H9 (cell line): ENCODE data around the gene IDH2. TPM values are rescaled to one million over a fixed set of nuclear protein-coding genes. Genes with fewer than 3 reads are reported as not detected.

ENCODE experiments used
- DNase-seq: peaks from one replicate; pipeline ENCODE4 v3.0.0-alpha.2; 2017
- H2AFZ ChIP-seq: one replicate; pipeline ENCODE4 v1.6.1; 2013; ENCODE audit warnings: mild to moderate bottlenecking, low read length, control low read depth, moderate library complexity
- H2AK5ac ChIP-seq: 2 replicates; pipeline ENCODE4 v1.6.1; 2013; ENCODE audit warnings: low read length, control low read depth, mixed read lengths; ENCODE audit not compliant: insufficient read length
- H2BK120ac ChIP-seq: one replicate; pipeline ENCODE4 v1.6.1; 2013; ENCODE audit warnings: low read depth, mild to moderate bottlenecking, low read length, control low read depth, inconsistent platforms; ENCODE audit not compliant: poor library complexity, severe bottlenecking
- H2BK12ac ChIP-seq: 2 replicates; pipeline ENCODE4 v1.6.1; 2013; ENCODE audit warnings: low read length, control low read depth, mixed read lengths, low read depth; ENCODE audit not compliant: insufficient read length
- H2BK15ac ChIP-seq: 2 replicates; pipeline ENCODE4 v1.6.1; 2013; ENCODE audit warnings: low read depth, low read length, control low read depth
- H2BK20ac ChIP-seq: one replicate; pipeline ENCODE4 v1.6.1; 2013; ENCODE audit warnings: low read depth, mild to moderate bottlenecking, low read length, control low read depth, inconsistent platforms; ENCODE audit not compliant: poor library complexity, severe bottlenecking
- H2BK5ac ChIP-seq: 2 replicates; pipeline ENCODE4 v1.6.1; 2013; ENCODE audit warnings: low read length, control low read depth, mixed read lengths; ENCODE audit not compliant: insufficient read length
- H3K14ac ChIP-seq: 2 replicates; pipeline ENCODE4 v1.6.1; 2013; ENCODE audit warnings: low read length, control low read depth; ENCODE audit not compliant: insufficient read depth
- H3K18ac ChIP-seq: 2 replicates; pipeline ENCODE4 v1.6.1; 2013; ENCODE audit warnings: low read depth, mild to moderate bottlenecking, mixed read lengths, low read length, control low read depth; ENCODE audit not compliant: insufficient read length
- H3K23ac ChIP-seq: 2 replicates; pipeline ENCODE4 v1.6.1; 2013; ENCODE audit warnings: low read length, control low read depth, mixed read lengths, low read depth; ENCODE audit not compliant: insufficient read length
- H3K23me2 ChIP-seq: 2 replicates; pipeline ENCODE4 v1.6.1; 2013; ENCODE audit warnings: low read depth, mild to moderate bottlenecking, mixed read lengths, low read length, control low read depth; ENCODE audit not compliant: insufficient read length, poor library complexity, severe bottlenecking
- H3K27ac ChIP-seq: 2 replicates; pipeline ENCODE4 v1.5.1; 2013; ENCODE audit warnings: low read length, control low read depth, mixed read lengths, low read depth; ENCODE audit not compliant: insufficient read length
- H3K27me3 ChIP-seq: 2 replicates; pipeline ENCODE4 v1.6.1; 2013; ENCODE audit warnings: low read length, control low read depth, inconsistent platforms; ENCODE audit not compliant: insufficient read depth
- H3K4ac ChIP-seq: 2 replicates; pipeline ENCODE4 v1.6.1; 2013; ENCODE audit warnings: low read depth, mild to moderate bottlenecking, control low read depth, inconsistent platforms, low read length, moderate library complexity
- H3K4me1 ChIP-seq: 2 replicates; pipeline ENCODE4 v1.6.1; 2013; ENCODE audit warnings: low read length, control low read depth, inconsistent platforms; ENCODE audit not compliant: insufficient read depth
- H3K4me2 ChIP-seq: 2 replicates; pipeline ENCODE4 v1.6.1; 2013; ENCODE audit warnings: low read length, control low read depth, mixed read lengths; ENCODE audit not compliant: insufficient read length, insufficient read depth
- H3K56ac ChIP-seq: 2 replicates; pipeline ENCODE4 v1.6.1; 2013; ENCODE audit warnings: low read depth, mild to moderate bottlenecking, mixed read lengths, low read length, control low read depth; ENCODE audit not compliant: insufficient read length
- H3K79me1 ChIP-seq: 2 replicates; pipeline ENCODE4 v1.6.1; 2013; ENCODE audit warnings: low read depth, mild to moderate bottlenecking, moderate library complexity, low read length, control low read depth, inconsistent platforms; ENCODE audit not compliant: insufficient read depth, poor library complexity, severe bottlenecking
- H3K79me2 ChIP-seq: 2 replicates; pipeline ENCODE4 v1.6.1; 2013; ENCODE audit warnings: low read length, control low read depth, inconsistent platforms; ENCODE audit not compliant: insufficient read depth
- H3K9ac ChIP-seq: 2 replicates; pipeline ENCODE4 v1.6.1; 2013; ENCODE audit warnings: low read length, control low read depth, mixed read lengths; ENCODE audit not compliant: insufficient read length; ENCODE audit errors: extremely low read depth
- H3K9me3 ChIP-seq: one replicate; pipeline ENCODE4 v1.6.1; 2013; ENCODE audit warnings: low read depth, low read length, inconsistent platforms; ENCODE audit not compliant: control insufficient read depth
- H3T11ph ChIP-seq: one replicate; pipeline ENCODE4 v1.6.1; 2013; ENCODE audit warnings: mild to moderate bottlenecking, low read length, control low read depth, inconsistent platforms
- H4K20me1 ChIP-seq: one replicate; pipeline ENCODE4 v1.6.1; 2013; ENCODE audit not compliant: control insufficient read depth, insufficient read length, insufficient read depth
- H4K5ac ChIP-seq: 2 replicates; pipeline ENCODE4 v1.6.1; 2013; ENCODE audit warnings: low read depth, mild to moderate bottlenecking, mixed read lengths, low read length, control low read depth; ENCODE audit not compliant: insufficient read length
- H4K8ac ChIP-seq: replicated peaks from 2 replicates; pipeline ENCODE4 v1.6.1; 2013; ENCODE audit warnings: low read length, control low read depth, mixed read lengths, low read depth; ENCODE audit not compliant: insufficient read length
- H4K91ac ChIP-seq: 2 replicates; pipeline ENCODE4 v1.6.1; 2013; ENCODE audit warnings: low read depth, mild to moderate bottlenecking, moderate library complexity, mixed read lengths, low read length, control low read depth; ENCODE audit not compliant: insufficient read length
- H3K27ac Mint-ChIP-seq, 3 experiments: 2 replicates in 2 of 3; 3 replicates in 1 of 3; pipeline ENCODE4 v1.8.0; 2020 to 2021; ENCODE audit warnings: mixed read lengths in 3 of 3, mild to moderate bottlenecking in 1 of 3, moderate library complexity in 1 of 3
- H3K27me3 Mint-ChIP-seq: 2 replicates; pipeline ENCODE4 v1.8.0; 2021; ENCODE audit warnings: low read depth, mild to moderate bottlenecking, moderate library complexity, mixed read lengths
- H3K36me3 Mint-ChIP-seq, 3 experiments: 2 replicates in 2 of 3; 3 replicates in 1 of 3; pipeline ENCODE4 v1.8.0; 2020 to 2021; ENCODE audit warnings: low read depth in 3 of 3, mixed read lengths in 3 of 3; ENCODE audit not compliant: insufficient read depth in 1 of 3
- H3K4me1 Mint-ChIP-seq, 2 experiments: 2 replicates each; pipeline ENCODE4 v1.8.0; 2020; ENCODE audit warnings: mixed read lengths in 2 of 2
- H3K4me3 Mint-ChIP-seq, 2 experiments: 2 replicates in 1 of 2; 3 replicates in 1 of 2; pipeline ENCODE4 v1.8.0; 2020 to 2021; ENCODE audit warnings: mild to moderate bottlenecking in 2 of 2, mixed read lengths in 2 of 2, moderate library complexity in 1 of 2
- H3K9me3 Mint-ChIP-seq, 2 experiments: 2 replicates in 1 of 2; 3 replicates in 1 of 2; pipeline ENCODE4 v1.8.0; 2020; ENCODE audit warnings: mild to moderate bottlenecking in 2 of 2, mixed read lengths in 2 of 2, moderate library complexity in 1 of 2
- WGBS: extraction: QIAGEN DNeasy Blood & Tissue Kit; methylation state at CpG from one replicate; pipeline ENCODE4 v1.1.7; 2013; ENCODE audit warnings: missing lambda C conversion rate, low lambda C conversion rate, mixed read lengths; ENCODE audit not compliant: insufficient read length; ENCODE audit errors: extremely low coverage; 5-methylcytosine and 5-hydroxymethylcytosine counted together
- total RNA-seq: library from RNA; stranded (reverse); gene quantifications from 2 replicates; pipeline ENCODE4 v1.2.1, GENCODE V29; 2021
- TF ChIP-seq, protein P1 (sequence below): fragments of 200-600 bp; sonication (generic); conservative IDR thresholded peaks from 3 replicates; pipeline ENCODE4 v1.8.0; 2021; ENCODE audit warnings: antibody characterized with exemption, mild to moderate bottlenecking

The IDH2 gene
- total RNA-seq, 1 experiment from 2014 or later, result 57.7 TPM

DNA sequence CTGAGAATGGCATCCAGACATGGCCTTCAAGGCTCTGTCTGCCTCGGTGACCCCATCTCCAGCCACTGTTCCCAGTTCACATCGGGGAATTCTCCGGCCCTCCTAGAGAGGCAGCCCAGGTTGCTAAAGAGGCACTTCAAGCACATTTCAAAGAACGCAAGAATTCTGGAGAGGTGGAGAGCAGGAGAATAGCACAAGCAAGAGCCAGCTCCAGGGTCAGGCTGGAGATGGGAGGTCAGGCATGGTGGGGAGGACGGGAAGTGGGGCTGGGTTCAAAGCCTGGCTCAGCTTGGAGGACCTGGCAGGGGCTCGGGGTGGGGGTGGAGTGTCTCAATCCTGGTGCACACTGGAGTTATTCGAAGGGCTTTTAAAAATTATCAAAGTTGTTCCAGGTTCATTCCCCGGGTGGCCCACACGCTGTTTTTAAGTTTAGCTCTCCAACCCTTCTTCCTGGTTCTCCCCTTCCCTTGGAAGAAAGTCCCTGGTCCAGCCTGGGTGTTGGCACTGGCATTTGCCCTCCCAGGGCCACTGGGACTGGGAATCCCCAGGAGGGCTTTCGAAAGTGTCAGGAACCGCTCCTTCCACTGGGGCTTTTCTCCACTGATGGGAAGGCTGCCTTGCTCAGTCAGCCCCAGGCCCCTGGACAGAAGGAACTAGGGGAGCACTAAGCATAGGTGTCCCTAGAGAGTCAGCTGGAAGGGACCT lies 65.3 kb downstream of the IDH2 start:
- no peaks in the 10 kb centered on the region for H3K9me3 Mint-ChIP-seq

More for the DNA sequence above, 65.3 kb downstream of the IDH2 start:
- Histone ChIP-seq H2BK15ac (no peak overlapping the region), H3K27ac (no peak overlapping the region), H3K9ac (no peak overlapping the region), H3K56ac (no peak overlapping the region), H3K79me1 (no peaks in the 10 kb centered on the region), H2AK5ac (no peak overlapping the region), H2BK12ac (no peak overlapping the region), H3K4ac (no peak overlapping the region), H3K23ac (no peak overlapping the region), H3K4me2 (no peak overlapping the region), H3K79me2 (0 out of 2 replicates have a peak, but pooled peaks cover 2% of the 10 kb centered on the region), H3K14ac (no peak overlapping the region), H2BK20ac (no peak overlapping the region), H3K27me3 (no peaks in the 10 kb centered on the region), H4K8ac (no peak overlapping the region), H4K20me1 (no peaks in the 10 kb centered on the region), H2AFZ (no peak overlapping the region), H3K9me3 (no peaks in the 10 kb centered on the region), H3K23me2 (no peaks in the 10 kb centered on the region), H4K5ac (no peak overlapping the region), H2BK5ac (no peak overlapping the region), H3K4me1 (peaks cover 11% of the 10 kb centered on the region; the same call in 1 of the 2 replicates), H2BK120ac (no peak overlapping the region), H3T11ph (no peak overlapping the region), H3K18ac (no peak overlapping the region), H4K91ac (no peak overlapping the region)
- WGBS, result no CpG with 5 or more reads among the region's 11 CpGs
- Mint-ChIP-seq H3K36me3 (no peaks in the 10 kb centered on the region), H3K4me1 (peaks cover 48 to 61% of the 10 kb centered on the region in 2 experiments), H3K4me3 (no peak overlapping the region), H3K27me3 (no peaks in the 10 kb centered on the region; the same call in 1 of the 2 replicates), H3K27ac (peak overlapping the region in 1 of 3 experiments; percentile 79; a peak in 2 of 7 replicates)
- DNase-seq, result no peak
- TF ChIP-seq, protein P1, sequence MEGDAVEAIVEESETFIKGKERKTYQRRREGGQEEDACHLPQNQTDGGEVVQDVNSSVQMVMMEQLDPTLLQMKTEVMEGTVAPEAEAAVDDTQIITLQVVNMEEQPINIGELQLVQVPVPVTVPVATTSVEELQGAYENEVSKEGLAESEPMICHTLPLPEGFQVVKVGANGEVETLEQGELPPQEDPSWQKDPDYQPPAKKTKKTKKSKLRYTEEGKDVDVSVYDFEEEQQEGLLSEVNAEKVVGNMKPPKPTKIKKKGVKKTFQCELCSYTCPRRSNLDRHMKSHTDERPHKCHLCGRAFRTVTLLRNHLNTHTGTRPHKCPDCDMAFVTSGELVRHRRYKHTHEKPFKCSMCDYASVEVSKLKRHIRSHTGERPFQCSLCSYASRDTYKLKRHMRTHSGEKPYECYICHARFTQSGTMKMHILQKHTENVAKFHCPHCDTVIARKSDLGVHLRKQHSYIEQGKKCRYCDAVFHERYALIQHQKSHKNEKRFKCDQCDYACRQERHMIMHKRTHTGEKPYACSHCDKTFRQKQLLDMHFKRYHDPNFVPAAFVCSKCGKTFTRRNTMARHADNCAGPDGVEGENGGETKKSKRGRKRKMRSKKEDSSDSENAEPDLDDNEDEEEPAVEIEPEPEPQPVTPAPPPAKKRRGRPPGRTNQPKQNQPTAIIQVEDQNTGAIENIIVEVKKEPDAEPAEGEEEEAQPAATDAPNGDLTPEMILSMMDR, result no peak
